Measurements from ENCODE around the gene OR10W1. TPM values are rescaled to one million over a fixed set of nuclear protein-coding genes. Genes with fewer than 3 reads are reported as not detected.

OR10W1 gene
- total RNA-seq, 2 experiments from 2014 or later: not detected

Other genes with a start within 250 kb of the OR10W1 start
- not detected for gene OR9Q1, start 244.4 kb downstream of the OR10W1 start, total RNA-seq
- not detected for gene OR6Q1, start 237.3 kb downstream of the OR10W1 start, total RNA-seq
- not detected for gene OR9I1, start 142.7 kb downstream of the OR10W1 start, total RNA-seq
- gene OR9Q2, start 79.2 kb downstream of the OR10W1 start, total RNA-seq: not detected
- gene OR1S2, start 64.1 kb downstream of the OR10W1 start, total RNA-seq: not detected
- gene OR1S1, start 55.5 kb downstream of the OR10W1 start, total RNA-seq: not detected
- not detected for gene OR10Q1, start 39.3 kb downstream of the OR10W1 start, total RNA-seq
- not detected for gene OR5B17, start 90.8 kb upstream of the OR10W1 start, total RNA-seq
- not detected for gene OR5B3, start 138.6 kb upstream of the OR10W1 start, total RNA-seq
- gene OR5B2, start 159.9 kb upstream of the OR10W1 start, total RNA-seq: not detected
- gene OR5B12, start 174.0 kb upstream of the OR10W1 start, total RNA-seq: not detected
- gene OR5B21, start 239.8 kb upstream of the OR10W1 start, total RNA-seq: not detected